GM12865 (cell line): Measurements from ENCODE around the gene ZFX.

Experiments
- DNase-seq: peaks from one replicate; pipeline ENCODE4 v3.0.0; 2010; ENCODE audit warnings: low read depth
- H3K4me3 ChIP-seq: 2 replicates; pipeline ENCODE4 v1.5.1; 2011; ENCODE audit warnings: mild to moderate bottlenecking, low read depth, low read length, control low read depth
- TF ChIP-seq, protein P1 (sequence below): IDR thresholded peaks from 2 replicates; pipeline ENCODE4 v1.5.1; 2011; ENCODE audit warnings: low read length, control low read depth, low read depth, inconsistent platforms; ENCODE audit not compliant: insufficient read depth; ENCODE audit errors: missing control alignments

ZFX gene

DNA sequence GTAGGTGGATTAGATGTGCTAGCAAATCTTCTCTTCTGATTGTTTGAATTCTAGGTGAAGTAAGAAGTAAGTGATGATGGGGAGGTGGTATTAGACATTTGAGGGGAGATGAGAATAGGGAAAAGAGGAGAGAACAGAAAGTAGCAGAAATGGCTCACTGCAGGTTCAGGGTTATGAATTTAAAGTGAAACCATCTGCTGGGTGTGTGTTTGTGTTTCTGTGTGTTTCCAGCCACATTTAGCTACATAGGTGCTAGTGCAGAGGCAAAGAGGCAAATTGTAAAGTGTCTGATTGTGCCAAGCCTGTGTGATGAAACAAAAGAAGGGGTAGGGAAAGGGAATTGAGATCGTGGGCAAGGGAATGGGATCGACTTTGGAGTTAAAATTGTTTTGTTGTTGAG, 50.6 kb downstream of the ZFX start:
- H3K4me3 ChIP-seq, result no peak overlapping the region
- DNase-seq, result peak; percentile 3
- TF ChIP-seq, protein P1, sequence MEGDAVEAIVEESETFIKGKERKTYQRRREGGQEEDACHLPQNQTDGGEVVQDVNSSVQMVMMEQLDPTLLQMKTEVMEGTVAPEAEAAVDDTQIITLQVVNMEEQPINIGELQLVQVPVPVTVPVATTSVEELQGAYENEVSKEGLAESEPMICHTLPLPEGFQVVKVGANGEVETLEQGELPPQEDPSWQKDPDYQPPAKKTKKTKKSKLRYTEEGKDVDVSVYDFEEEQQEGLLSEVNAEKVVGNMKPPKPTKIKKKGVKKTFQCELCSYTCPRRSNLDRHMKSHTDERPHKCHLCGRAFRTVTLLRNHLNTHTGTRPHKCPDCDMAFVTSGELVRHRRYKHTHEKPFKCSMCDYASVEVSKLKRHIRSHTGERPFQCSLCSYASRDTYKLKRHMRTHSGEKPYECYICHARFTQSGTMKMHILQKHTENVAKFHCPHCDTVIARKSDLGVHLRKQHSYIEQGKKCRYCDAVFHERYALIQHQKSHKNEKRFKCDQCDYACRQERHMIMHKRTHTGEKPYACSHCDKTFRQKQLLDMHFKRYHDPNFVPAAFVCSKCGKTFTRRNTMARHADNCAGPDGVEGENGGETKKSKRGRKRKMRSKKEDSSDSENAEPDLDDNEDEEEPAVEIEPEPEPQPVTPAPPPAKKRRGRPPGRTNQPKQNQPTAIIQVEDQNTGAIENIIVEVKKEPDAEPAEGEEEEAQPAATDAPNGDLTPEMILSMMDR, result no peak

DNA sequence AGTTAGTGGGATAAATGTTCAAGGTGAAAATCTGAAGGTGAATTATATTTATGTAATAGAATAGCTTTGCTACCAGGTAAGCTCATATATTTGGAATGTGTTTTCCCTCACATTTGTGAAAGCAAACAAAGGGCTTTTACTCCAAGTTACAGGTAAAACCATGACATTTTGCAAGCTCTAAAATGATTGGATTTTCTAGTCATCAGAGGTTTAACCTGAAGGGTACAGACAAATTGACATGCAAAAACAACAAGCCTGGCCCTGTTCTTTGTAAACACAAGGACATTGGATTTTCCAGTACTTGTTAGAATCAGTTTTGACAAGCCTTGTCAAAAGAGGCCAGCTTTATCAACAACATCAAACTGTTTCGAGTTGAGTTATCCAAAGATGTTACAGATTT, 51.7 kb downstream of the ZFX start:
- DNase-seq, result no peak
- TF ChIP-seq, protein P1, result no peak
- no peak overlapping the region for H3K4me3 ChIP-seq

DNA sequence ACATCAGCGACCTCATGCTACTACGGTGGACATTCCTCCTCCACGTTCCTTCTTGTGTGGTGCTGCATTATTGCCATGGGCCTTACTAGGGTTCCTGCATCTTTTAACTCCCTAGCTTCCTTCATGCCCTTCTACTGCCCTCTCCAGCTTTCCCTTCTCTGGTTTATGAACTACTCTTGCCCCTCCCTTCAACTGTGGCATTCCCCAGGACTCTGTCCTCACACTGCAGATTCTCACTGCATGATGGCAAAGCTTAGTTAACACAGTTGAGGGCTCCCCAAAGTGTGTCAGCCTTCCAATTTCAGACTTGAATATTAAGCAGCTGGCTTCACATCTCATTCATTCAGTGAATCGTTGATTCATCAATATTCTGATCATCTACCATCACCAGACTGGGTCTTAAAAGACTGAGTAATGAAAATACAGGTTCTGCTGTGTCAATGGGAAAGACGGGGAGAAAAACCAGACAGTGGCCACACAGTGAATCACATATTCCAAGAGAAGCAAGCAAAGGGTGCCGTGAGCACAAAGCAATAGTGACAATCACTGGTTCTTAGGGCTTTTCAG, 53.0 kb downstream of the ZFX start:
- H3K4me3 ChIP-seq, result no peak overlapping the region
- no peak for DNase-seq
- TF ChIP-seq, protein P1, result no peak

DNA sequence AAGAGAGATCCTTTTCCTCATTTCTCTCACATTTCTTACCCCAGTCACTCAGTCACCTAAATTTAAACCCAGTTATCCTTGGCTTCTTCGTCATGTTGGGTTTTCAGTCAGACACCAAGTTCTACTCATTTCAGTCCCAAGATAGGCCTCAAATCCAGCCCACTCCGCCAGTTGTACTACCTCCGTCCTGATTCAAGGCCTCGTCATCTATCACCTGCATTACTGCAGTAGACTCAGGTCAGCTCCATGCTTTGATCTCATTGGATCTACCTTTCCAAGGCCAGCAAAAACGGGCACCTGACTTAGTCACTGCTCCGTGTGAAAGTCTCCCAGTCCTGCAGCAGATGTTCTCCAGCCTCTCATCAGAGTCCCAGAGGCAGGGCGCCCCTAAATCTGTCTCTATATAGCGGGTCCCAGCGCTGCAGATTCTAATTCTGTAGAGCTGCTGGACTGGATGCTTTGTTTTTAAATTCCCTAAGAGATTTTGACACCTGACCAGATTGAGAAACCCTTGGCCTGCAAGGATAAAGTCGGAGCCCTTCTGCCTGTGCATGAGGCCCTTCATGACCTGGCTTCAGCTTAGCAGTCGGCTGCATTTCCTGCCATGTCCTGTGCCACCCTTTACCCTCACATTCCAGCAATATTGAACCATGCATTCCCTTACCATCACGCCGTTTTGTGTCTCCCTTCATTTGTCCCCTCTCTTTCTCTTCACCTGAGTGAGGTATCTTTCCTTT, 53.7 kb downstream of the ZFX start:
- TF ChIP-seq, protein P1, result no peak
- no peak for DNase-seq
- H3K4me3 ChIP-seq, result no peak overlapping the region

DNA sequence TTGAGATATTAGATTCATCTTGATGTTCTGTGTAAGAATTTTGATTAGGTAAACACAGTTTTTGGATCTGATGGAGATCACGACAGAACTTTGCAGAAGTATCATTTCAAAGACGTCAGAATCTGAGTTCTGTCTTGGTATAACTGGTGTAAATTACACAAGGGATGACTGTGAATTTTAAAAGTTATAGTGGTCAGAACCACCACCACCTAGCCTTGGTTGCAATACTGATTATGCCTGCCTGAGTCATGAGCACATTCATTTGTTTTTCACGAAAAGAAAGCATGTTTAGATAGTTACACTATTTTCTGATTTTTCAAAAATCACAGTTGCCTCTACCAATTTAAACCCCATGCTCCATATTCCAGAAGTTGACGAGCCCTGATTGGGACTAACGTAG, 54.8 kb downstream of the ZFX start:
- H3K4me3 ChIP-seq, result no peak overlapping the region
- no peak for DNase-seq
- TF ChIP-seq, protein P1, result no peak

DNA sequence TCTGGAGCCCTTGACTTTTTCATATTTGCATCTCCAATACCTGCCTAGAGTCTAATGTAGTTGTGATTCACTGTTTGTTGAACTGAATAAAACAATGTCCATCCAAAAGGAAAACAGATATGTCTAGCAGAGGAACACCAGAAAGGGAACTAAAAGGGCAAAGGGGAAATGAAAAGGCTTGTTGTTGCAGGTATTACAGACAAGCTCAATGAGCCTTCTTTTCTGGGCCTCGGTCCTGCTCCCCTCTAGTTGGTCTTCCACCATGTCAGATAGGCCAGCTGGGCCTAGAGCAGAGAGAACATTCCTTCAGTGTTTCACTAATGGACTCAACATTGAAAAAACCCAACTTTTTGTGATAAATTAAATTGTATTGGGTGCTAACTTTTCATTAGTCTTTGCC, 55.4 kb downstream of the ZFX start:
- TF ChIP-seq, protein P1, result no peak
- no peak overlapping the region for H3K4me3 ChIP-seq
- DNase-seq, result no peak

DNA sequence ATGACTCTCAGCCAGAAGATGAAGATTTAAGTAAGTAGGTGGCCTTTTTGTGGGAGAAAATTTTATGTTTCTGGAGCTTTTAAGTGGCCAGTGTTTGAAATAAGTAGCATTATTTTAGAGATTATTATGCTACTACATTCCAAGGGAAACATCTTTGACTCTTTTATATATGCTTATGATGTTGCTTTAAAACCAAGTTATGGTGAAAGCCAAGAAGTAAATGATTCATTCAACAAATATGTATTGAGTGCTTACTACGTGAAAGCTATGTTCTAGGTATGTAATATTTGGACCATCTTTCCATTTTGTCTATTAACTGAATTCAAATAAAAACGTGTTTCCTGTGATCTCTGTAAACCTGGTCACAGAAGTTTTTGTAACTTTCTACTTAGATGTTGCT, 58.3 kb downstream of the ZFX start:
- TF ChIP-seq, protein P1, result no peak
- no peak overlapping the region for H3K4me3 ChIP-seq
- DNase-seq, result no peak
